Liver (tissue), 3 donors: ENCODE results near the gene CA9.

Experiments used
- CTCF ChIP-seq: fragments of 150-350 bp; IDR thresholded peaks from 2 replicates; pipeline ENCODE4 v1.5.1; 2017; ENCODE audit warnings: improper control_type of control experiment, low read depth, low read length; ENCODE audit not compliant: missing input control
- EGR1 ChIP-seq, 2 donors: IDR thresholded peaks; 2 replicates each; pipeline ENCODE4 v1.6.1; 2016 to 2018; ENCODE audit warnings: antibody characterized with exemption in 2 of 2, low read depth in 2 of 2
- JUND ChIP-seq, 2 donors: IDR thresholded peaks; 2 replicates each; pipeline ENCODE4 v1.6.1; 2016; ENCODE audit warnings: antibody characterized with exemption in 2 of 2
- RAD21 ChIP-seq, 2 donors: IDR thresholded peaks; 2 replicates each; pipeline ENCODE4 v1.6.1; 2016; ENCODE audit warnings: antibody characterized with exemption in 2 of 2, mild to moderate bottlenecking in 2 of 2
- REST ChIP-seq: IDR thresholded peaks from 2 replicates; pipeline ENCODE4 v1.6.1; 2016; ENCODE audit warnings: antibody characterized with exemption, mild to moderate bottlenecking
- SP1 ChIP-seq: IDR thresholded peaks from 2 replicates; pipeline ENCODE4 v1.6.1; 2018; ENCODE audit warnings: antibody characterized with exemption, mild to moderate bottlenecking
- YY1 ChIP-seq: IDR thresholded peaks from 2 replicates; pipeline ENCODE4 v1.6.1; 2016; ENCODE audit warnings: antibody characterized with exemption, mild to moderate bottlenecking
- ZBTB33 ChIP-seq: IDR thresholded peaks from 2 replicates; pipeline ENCODE4 v1.6.1; 2016; ENCODE audit warnings: antibody characterized with exemption
- donor health status: healthy.
- donor health status: healthy.

- TF ChIP-seq REST (no peak), CTCF (no peak), JUND (IDR thresholded peaks at IDR 0.05) (no peak), SP1 (no peak), YY1 (no peak), ZBTB33 (no peak), EGR1 (IDR thresholded peaks at IDR 0.05; ENCODE audit: low read depth in 2 of 2) (no peak), RAD21 (IDR thresholded peaks at IDR 0.05) (no peak)
Observed at GRCh38 chr9:35714123-35714522, 40.4 kb downstream of the CA9 start.
